AG08395 (cell line): ENCODE data around the gene PRKAA1.
"Not testable (repeated sequence)": the region's sequence is repeated elsewhere in the genome, so short reads cannot be mapped to it uniquely, and the experiment has no call there.

Source experiments
- DNase-seq: peaks from one replicate; pipeline ENCODE4 v3.0.0; 2012; ENCODE audit warnings: mixed read lengths, low spot score

PRKAA1 gene

DNA sequence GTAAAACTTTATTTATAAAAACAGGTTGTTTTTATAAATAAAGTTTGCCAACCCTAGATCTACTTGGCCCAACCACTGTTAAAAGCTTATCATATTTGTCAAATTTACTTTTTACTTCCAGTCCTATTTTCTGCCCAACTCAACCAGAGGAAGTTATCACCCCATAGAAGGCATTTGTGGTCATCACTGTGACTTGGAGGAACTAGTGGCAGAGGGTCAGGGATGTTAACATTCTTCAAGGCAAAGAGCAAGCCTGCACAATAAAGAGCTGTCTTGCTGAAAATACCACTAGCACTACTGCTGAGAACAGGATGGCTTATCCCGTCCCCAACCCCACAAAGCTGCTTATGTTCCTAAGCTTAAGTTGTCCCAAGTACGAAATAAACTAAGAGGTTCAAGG is 64.7 kb downstream of the PRKAA1 start:
- no peak for DNase-seq

DNA sequence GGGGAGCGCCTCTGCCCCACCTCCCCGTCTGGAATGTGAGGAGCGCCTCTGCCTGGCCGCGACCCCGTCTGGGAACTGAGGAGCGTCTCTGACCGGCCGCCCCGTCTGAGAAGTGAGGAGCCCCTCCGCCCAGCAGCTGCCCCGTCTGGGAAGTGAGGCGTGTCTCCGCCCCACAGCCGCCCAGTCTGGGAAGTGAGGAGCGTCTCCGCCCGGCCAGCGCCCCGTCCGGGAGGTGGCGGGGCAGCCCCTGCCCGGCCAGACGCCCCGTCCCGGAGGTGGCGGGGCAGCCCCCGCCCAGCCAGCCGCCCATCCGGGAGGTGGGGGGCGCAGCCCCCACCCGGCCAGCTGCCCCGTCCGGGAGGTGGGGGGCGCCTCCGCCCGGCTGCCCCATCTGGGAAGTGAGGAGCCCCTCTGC is 75.7 kb downstream of the PRKAA1 start:
- not testable (repeated sequence) for DNase-seq

DNA sequence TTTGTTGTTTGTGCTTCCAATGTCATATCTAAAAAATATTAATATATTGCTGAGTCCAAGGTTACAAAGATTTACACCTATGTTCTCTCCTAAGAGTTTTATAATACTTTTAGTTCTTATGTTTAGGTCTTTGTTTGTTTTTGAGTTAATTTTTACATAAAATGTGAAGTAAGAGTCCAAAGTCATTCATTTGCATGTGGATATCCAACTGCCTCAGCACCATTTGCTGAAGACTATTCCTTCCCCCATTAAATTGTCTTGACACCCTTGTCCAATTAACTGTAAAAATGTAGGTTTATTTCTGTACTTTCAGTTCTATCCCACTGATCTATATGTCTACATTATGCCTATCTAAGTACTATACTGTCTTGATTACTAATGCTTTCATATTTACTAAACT is 78.1 kb downstream of the PRKAA1 start:
- DNase-seq = no peak

DNA sequence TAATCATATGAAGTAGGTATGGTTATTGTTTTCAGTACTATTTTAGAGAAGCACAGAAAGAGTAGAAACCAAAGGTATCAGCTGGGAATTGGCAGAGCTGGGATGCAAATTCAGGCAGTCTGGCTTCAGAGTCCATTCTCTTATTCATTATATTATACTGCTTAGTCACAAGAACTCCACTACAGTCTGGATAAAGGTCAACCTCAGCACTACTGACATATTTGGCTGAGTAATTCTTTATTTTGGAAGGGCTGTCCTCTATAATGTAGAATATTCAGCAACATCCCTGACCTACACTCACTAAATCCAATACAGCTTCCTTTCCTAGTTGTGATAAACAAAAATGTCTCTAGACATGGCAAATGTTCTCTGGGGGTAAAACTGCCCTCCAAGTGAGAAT is 80.9 kb downstream of the PRKAA1 start:
- DNase-seq = peak; percentile 68

DNA sequence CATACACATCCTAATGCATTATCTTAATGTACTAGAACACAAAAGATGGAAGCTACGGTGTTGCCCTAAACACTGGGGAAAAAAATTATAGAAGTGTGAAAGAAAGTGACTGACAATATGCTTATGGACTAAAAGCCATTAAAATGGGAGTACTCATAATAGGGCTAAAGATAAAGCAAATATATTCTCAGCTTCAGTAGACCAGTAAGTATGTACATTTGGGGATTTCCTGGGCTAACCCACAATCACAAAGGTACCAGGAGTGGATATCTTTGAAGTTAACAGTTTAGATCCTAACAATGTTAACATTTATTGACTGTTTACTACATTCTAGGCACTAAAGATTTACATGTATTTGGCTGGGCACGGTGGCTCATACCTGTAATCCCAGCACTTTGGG is 81.6 kb downstream of the PRKAA1 start:
- no peak for DNase-seq

DNA sequence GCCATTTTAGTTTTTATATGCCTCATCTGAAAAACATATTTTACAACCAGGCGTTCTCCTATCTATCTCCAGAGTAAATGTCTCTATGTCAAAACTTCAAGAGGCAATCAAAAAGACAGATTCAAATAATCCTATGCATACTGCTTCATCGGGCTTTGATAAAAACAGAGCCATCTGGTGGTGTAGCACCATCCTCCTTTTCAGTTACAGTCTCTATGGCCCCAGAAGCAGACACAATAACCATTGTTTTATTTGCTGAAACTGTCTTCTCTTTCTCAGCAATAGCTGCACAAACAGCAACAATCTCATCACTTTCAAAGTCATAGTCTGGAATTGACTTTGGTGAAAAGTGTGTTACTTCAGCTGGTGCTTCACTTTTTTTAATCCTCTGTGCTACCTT is 82.2 kb downstream of the PRKAA1 start:
- DNase-seq = no peak

DNA sequence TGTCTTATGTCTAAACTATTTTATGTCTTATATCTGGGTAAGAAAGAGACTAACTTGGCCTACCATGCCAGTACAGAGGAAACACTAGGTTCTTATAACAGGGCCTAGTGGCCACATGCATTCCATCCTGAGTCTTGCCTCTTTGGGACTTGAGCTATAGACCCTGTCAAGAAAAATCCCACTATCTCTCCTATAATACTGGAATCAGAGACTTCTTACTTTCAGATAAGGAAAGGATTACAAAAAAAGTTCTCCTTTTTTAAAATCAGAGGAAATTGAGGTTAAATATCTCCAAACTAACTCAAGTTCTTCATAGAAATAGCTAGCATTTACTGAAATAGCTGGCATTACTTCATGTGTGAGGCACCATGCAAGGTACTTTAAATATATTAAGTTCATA is 84.2 kb downstream of the PRKAA1 start:
- DNase-seq = no peak

DNA sequence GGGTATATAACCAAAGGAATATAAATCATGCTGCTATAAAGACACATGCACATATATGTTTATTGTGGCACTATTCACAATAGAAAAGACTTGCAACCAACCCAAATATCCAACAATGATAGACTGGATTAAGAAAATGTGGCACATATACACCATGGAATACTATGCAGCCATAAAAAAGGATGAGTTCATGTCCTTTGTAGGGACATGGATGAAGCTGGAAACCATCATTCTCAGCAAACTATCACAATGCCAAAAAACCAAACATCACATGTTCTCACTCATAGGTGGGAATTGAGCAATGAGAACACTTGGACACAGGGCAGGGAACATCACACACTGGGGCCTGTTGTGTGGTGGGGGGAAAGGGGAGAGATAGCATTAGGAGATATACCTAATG is 87.6 kb downstream of the PRKAA1 start:
- not testable (repeated sequence) for DNase-seq
